Pons (tissue), 1 donor: ENCODE data around the gene UBR4.

Experiments
- DNase-seq: peaks from one replicate; pipeline ENCODE4 v3.0.0-alpha.2; 2016; ENCODE audit warnings: low spot score

UBR4 gene

DNA sequence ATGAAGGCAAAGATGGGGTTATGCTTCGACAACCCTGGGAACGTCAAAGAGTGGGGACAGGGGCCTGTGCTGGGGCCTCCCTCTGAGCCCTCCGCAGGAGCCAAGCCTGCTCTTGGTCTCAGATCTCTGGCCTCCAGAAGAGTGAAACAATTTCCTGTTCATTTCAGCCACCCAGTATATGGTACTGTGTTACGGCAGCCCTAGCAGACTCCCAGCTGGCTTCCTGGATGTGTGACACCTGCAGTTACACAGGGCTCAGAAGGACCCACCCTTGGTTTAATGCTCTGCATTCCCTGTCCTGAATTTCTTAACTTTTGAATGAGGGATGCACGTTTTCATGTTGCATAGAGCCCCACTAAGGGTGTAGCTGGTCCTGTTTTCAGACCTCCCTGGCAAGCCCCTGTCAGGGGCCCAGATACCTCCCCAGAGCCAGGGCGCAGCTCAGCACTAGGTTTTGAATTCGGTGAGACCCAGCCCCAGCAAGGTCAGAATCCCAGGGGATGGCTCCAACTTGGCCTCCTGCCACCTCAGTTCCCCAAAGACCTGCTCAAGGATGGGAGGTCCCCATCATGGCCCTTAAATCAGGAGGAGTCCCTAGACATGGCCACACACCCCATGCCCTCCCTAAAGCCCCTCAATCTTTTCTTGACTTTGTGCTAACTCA is 174.6 kb downstream of the UBR4 start:
- DNase-seq = no peak

- no peak for DNase-seq
Observed at GRCh38 chr1:19034721-19035120, 175.3 kb downstream of the UBR4 start.

GRCh38 chr1:19033926-19034680 is 176.0 kb downstream of the UBR4 start:
- no peak for DNase-seq

DNA sequence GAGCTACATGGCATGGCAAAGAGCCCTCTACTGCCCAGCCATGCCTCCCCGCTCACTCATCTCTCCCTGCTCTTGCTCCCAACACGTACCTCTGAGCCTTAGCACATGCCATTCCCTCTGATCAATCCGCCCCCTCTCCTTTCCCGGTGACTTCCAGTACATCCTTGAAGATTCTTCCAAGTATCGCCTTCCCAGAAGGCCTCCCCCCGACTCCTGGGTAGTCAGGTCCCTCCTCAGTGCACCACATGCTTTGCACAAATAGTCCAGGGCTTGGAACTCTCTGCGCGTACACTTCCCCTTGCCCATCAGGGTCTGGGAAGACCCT is 176.6 kb downstream of the UBR4 start:
- no peak for DNase-seq

GRCh38 chr1:19032701-19033514 is 177.2 kb downstream of the UBR4 start:
- DNase-seq = no peak

- no peak for DNase-seq
Observed at GRCh38 chr1:19032413-19032695, 177.7 kb downstream of the UBR4 start.

DNA sequence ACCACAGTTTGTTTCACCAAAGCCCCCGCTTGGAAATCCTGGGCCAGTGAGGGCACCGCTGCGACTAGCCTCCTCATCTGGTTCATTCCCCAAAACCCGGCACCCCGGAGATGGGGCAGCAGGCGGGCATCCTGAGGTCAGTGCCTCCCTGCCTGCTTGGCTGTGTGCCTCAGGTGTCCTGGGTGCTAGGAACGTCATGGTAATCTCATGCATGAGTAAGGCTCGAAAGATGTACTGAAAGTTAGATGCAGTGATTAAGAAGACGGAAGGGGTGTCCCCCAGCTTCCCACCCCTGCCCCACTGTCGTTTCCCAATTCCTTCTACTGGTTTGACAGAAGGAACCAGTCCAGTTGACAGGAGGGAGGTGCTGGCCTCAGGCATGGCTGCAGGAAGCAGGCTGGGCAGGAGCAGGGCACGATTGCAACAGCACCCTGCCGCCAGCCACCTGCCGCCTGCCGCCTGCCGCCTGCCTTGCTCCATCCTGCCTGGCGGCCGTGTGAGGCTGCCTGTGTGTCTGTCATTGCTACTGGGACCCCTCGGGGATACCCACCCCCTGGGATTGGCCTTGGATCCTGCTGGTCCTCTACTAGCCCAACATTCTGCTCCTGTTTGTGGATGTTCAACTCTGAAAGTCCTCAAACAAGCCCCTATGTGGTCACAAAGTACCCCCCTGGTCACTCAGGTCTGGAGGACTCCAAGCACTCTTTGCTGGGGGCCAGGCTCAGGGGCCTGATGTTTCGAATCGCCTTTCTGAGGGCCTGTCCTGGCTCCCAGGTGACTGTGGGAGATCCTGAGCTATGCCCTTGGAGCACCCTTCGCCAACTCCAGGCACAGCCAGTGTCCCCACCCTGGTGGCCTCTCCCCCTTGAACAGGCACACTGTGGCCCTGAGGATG is 180.6 kb downstream of the UBR4 start:
- no peak for DNase-seq

GRCh38 chr1:19028546-19029129 is 181.4 kb downstream of the UBR4 start:
- no peak for DNase-seq

- DNase-seq = peak; percentile 34
Observed at GRCh38 chr1:19028110-19028509, 182.0 kb downstream of the UBR4 start.
